Peyer's patch (tissue), 4 donors: ENCODE measurements around the gene GH2.
"Not testable (repeated sequence)": the region's sequence is repeated elsewhere in the genome, so short reads cannot be mapped to it uniquely, and the experiment has no call there.

Experiments used
- CTCF ChIP-seq, 6 experiments: fragments of 450-650 bp in 4 of 6; fragments of 200-600 bp in 2 of 6; sonication (generic) in 1 of 6; IDR thresholded peaks; one replicate each; pipeline ENCODE4 v1.5.1; 2017 to 2019; ENCODE audit warnings: antibody characterized with exemption in 6 of 6, mild to moderate bottlenecking in 3 of 6, moderate library complexity in 1 of 6
- POLR2A ChIP-seq, 2 donors: fragments of 450-650 bp; IDR thresholded peaks; one replicate each; pipeline ENCODE4 v1.5.1; 2017; ENCODE audit warnings: antibody characterized with exemption in 2 of 2, mild to moderate bottlenecking in 2 of 2, moderate library complexity in 2 of 2

GRCh38 chr17:63920779-63921178 lies 39.0 kb upstream of the GH2 start:
- not testable (repeated sequence) for TF ChIP-seq POLR2A, CTCF (IDR thresholded peaks at IDR 0.05)
